ENCODE data around the gene CDH12. TPM values are rescaled to one million over a fixed set of nuclear protein-coding genes. Genes with fewer than 3 reads are reported as not detected.
A peak's percentile ranks its signal among the peaks of the same experiment; 100 is the strongest.

Gene CDH12
- total and polyA plus RNA-seq, 2 experiments from 2014 or later: not detected

GRCh38 chr5:22842574-22842973 is 10.6 kb downstream of the CDH12 start:
- H3K79me2 ChIP-seq (ENCODE audit: insufficient read depth): no peaks in the 10 kb centered on the region
- no peak overlapping the region for H3K4me2 ChIP-seq (ENCODE audit: unreplicated experiment)
- H3K27me3 ChIP-seq (replicated peaks; ENCODE audit: insufficient read depth): no peaks in the 10 kb centered on the region
- H3F3A ChIP-seq (ENCODE audit: insufficient read depth): no peaks in the 10 kb centered on the region
- no peaks in the 10 kb centered on the region for H3K9me3 ChIP-seq (ENCODE audit: low read depth)
- no peaks in the 10 kb centered on the region for H4K20me1 ChIP-seq (ENCODE audit: insufficient read depth)
- H3K4me1 ChIP-seq (ENCODE audit: insufficient read depth): no peaks in the 10 kb centered on the region
- in situ Hi-C loops (cut with MboI): no loop called here
- no peaks in the 10 kb centered on the region for H3K9me2 ChIP-seq (ENCODE audit: insufficient read depth)
- no peak overlapping the region for H3K27ac ChIP-seq
- H3K9ac ChIP-seq: no peak overlapping the region
- 11 to 18% methylated on average over 2 of the region's 2 CpGs for WGBS, 2 experiments (ENCODE audit: low coverage in 1 of 2, low lambda C conversion rate in 2 of 2, missing lambda C conversion rate in 2 of 2)
- peak; percentile 1 for DNase-seq
- H3K36me3 ChIP-seq (ENCODE audit: low read depth): no peaks in the 10 kb centered on the region
- no peak overlapping the region for H3K4me3 ChIP-seq
- TF ChIP-seq EZH2 (IDR thresholded peaks at IDR 0.05; ENCODE audit: insufficient read depth, poor library complexity, severe bottlenecking) (no peak), EZH2phosphoT487 (IDR thresholded peaks at IDR 0.05; ENCODE audit: insufficient read depth, low read depth) (no peak)
- H2AFZ ChIP-seq: no peak overlapping the region

DNA sequence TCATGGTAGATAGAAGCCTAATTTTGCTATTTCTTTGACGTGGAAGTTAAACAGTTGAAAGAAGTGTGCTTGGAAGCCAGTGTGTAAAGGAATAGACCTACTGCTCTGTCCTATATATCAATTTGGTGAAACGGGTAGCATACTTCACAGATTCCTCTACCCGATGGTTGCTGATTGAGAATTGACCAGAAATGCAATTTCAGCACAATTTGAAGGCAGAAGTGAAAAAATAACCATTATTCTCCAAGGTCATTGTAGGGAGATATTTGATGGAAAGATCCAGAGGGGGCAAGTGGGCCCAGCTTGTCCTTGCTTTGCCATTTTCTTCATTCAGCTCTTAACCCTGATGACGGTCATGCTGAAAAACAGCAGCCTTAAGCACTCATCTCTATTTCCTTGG is 15.3 kb downstream of the CDH12 start:
- Histone ChIP-seq H3K9me2 (ENCODE audit: insufficient read depth) (no peaks in the 10 kb centered on the region), H3K4me3 (no peak overlapping the region), H3F3A (ENCODE audit: insufficient read depth) (no peaks in the 10 kb centered on the region), H3K4me1 (ENCODE audit: insufficient read depth) (no peaks in the 10 kb centered on the region), H3K36me3 (ENCODE audit: low read depth) (no peaks in the 10 kb centered on the region), H3K27ac (no peak overlapping the region), H3K9ac (no peak overlapping the region), H3K79me2 (ENCODE audit: insufficient read depth) (no peaks in the 10 kb centered on the region), H3K9me3 (ENCODE audit: low read depth) (no peaks in the 10 kb centered on the region), H4K20me1 (ENCODE audit: insufficient read depth) (no peaks in the 10 kb centered on the region), H2AFZ (no peak overlapping the region), H3K4me2 (ENCODE audit: unreplicated experiment) (no peak overlapping the region), H3K27me3 (replicated peaks; ENCODE audit: insufficient read depth) (no peaks in the 10 kb centered on the region)
- 33 to 41% methylated on average over 4 of the region's 4 CpGs for WGBS, 2 experiments (ENCODE audit: low coverage in 1 of 2, low lambda C conversion rate in 2 of 2, missing lambda C conversion rate in 2 of 2)
- no peak for DNase-seq
- TF ChIP-seq EZH2 (IDR thresholded peaks at IDR 0.05; ENCODE audit: insufficient read depth, poor library complexity, severe bottlenecking) (no peak), EZH2phosphoT487 (IDR thresholded peaks at IDR 0.05; ENCODE audit: insufficient read depth, low read depth) (no peak)
- in situ Hi-C loops (cut with MboI): no loop called here

DNA sequence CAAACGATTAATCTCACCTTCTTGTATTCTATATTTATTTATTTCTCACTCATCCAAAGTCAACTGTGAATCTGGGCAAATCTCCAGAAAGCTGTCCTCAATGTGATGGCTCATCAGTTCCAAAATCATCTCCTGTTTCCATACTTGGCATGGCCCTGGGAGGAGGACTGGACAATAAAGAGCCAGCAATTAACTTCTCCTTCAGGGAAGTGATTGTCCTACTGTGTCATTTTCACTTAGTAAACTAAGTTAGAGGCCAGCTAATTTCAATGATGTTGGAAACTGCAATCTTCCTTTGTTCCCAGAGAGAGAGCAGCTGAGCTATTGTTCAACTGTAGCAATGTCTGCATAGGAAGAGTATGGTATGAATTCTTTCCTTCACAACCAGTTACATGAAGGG is 17.5 kb downstream of the CDH12 start:
- Histone ChIP-seq H3K4me2 (ENCODE audit: unreplicated experiment) (no peak overlapping the region), H3F3A (ENCODE audit: insufficient read depth) (no peaks in the 10 kb centered on the region), H3K9me3 (ENCODE audit: low read depth) (no peaks in the 10 kb centered on the region), H3K27ac (no peak overlapping the region), H3K9me2 (ENCODE audit: insufficient read depth) (no peaks in the 10 kb centered on the region), H2AFZ (no peak overlapping the region), H3K9ac (no peak overlapping the region), H3K79me2 (ENCODE audit: insufficient read depth) (no peaks in the 10 kb centered on the region), H3K36me3 (ENCODE audit: low read depth) (no peaks in the 10 kb centered on the region), H3K27me3 (replicated peaks; ENCODE audit: insufficient read depth) (no peaks in the 10 kb centered on the region), H3K4me3 (no peak overlapping the region), H4K20me1 (ENCODE audit: insufficient read depth) (no peaks in the 10 kb centered on the region), H3K4me1 (ENCODE audit: insufficient read depth) (no peaks in the 10 kb centered on the region)
- in situ Hi-C loops (cut with MboI): no loop called here
- DNase-seq: no peak
- 0% methylated on average over 1 of the region's 1 CpG for WGBS, 2 experiments (ENCODE audit: low coverage in 1 of 2, low lambda C conversion rate in 2 of 2, missing lambda C conversion rate in 2 of 2)
- TF ChIP-seq EZH2 (IDR thresholded peaks at IDR 0.05; ENCODE audit: insufficient read depth, poor library complexity, severe bottlenecking) (no peak), EZH2phosphoT487 (IDR thresholded peaks at IDR 0.05; ENCODE audit: insufficient read depth, low read depth) (no peak)

GRCh38 chr5:22793463-22793862 is 59.7 kb downstream of the CDH12 start:
- in situ Hi-C loops (cut with MboI): no loop called here
- no peak overlapping the region for H2AFZ ChIP-seq
- no peak for TF ChIP-seq EZH2 (IDR thresholded peaks at IDR 0.05; ENCODE audit: insufficient read depth, poor library complexity, severe bottlenecking)
- TF ChIP-seq EZH2phosphoT487 (IDR thresholded peaks at IDR 0.05; ENCODE audit: insufficient read depth, low read depth): no peak
- no peak overlapping the region for H3K9ac ChIP-seq
- no peaks in the 10 kb centered on the region for H3K4me1 ChIP-seq (ENCODE audit: insufficient read depth)
- 2 to 4% methylated on average over 2 of the region's 2 CpGs for WGBS, 2 experiments (ENCODE audit: low coverage in 1 of 2, low lambda C conversion rate in 2 of 2, missing lambda C conversion rate in 2 of 2)
- H3K4me2 ChIP-seq (ENCODE audit: unreplicated experiment): no peak overlapping the region
- no peak for DNase-seq
- H3K27me3 ChIP-seq (replicated peaks; ENCODE audit: insufficient read depth): no peaks in the 10 kb centered on the region
- H4K20me1 ChIP-seq (ENCODE audit: insufficient read depth): no peaks in the 10 kb centered on the region
- H3K9me3 ChIP-seq (ENCODE audit: low read depth): no peaks in the 10 kb centered on the region
- no peak overlapping the region for H3K4me3 ChIP-seq
- no peaks in the 10 kb centered on the region for H3K79me2 ChIP-seq (ENCODE audit: insufficient read depth)
- no peak overlapping the region for H3K27ac ChIP-seq
- no peaks in the 10 kb centered on the region for H3K9me2 ChIP-seq (ENCODE audit: insufficient read depth)
- H3F3A ChIP-seq (ENCODE audit: insufficient read depth): no peaks in the 10 kb centered on the region
- no peaks in the 10 kb centered on the region for H3K36me3 ChIP-seq (ENCODE audit: low read depth)

GRCh38 chr5:22787807-22788206 is 65.3 kb downstream of the CDH12 start:
- TF ChIP-seq EZH2 (IDR thresholded peaks at IDR 0.05; ENCODE audit: insufficient read depth, poor library complexity, severe bottlenecking) (no peak), EZH2phosphoT487 (IDR thresholded peaks at IDR 0.05; ENCODE audit: insufficient read depth, low read depth) (no peak)
- no peaks in the 10 kb centered on the region for H3K27me3 ChIP-seq (replicated peaks; ENCODE audit: insufficient read depth)
- no peaks in the 10 kb centered on the region for H3K4me1 ChIP-seq (ENCODE audit: insufficient read depth)
- in situ Hi-C loops (cut with MboI): no loop called here
- no peak overlapping the region for H3K4me2 ChIP-seq (ENCODE audit: unreplicated experiment)
- H3K9me3 ChIP-seq (ENCODE audit: low read depth): no peaks in the 10 kb centered on the region
- H3K9me2 ChIP-seq (ENCODE audit: insufficient read depth): no peaks in the 10 kb centered on the region
- H3F3A ChIP-seq (ENCODE audit: insufficient read depth): no peaks in the 10 kb centered on the region
- H3K9ac ChIP-seq: no peak overlapping the region
- WGBS, 2 experiments (ENCODE audit: low coverage in 1 of 2, low lambda C conversion rate in 2 of 2, missing lambda C conversion rate in 2 of 2): 38 to 41% methylated on average over 1 of the region's 1 CpG
- no peaks in the 10 kb centered on the region for H4K20me1 ChIP-seq (ENCODE audit: insufficient read depth)
- H2AFZ ChIP-seq: no peak overlapping the region
- H3K4me3 ChIP-seq: no peak overlapping the region
- no peak overlapping the region for H3K27ac ChIP-seq
- no peaks in the 10 kb centered on the region for H3K36me3 ChIP-seq (ENCODE audit: low read depth)
- DNase-seq: no peak
- no peaks in the 10 kb centered on the region for H3K79me2 ChIP-seq (ENCODE audit: insufficient read depth)
